NCI-H524 (cell line): ENCODE results near the gene SPRR4.
"Not testable (repeated sequence)": the region's sequence is repeated elsewhere in the genome, so short reads cannot be mapped to it uniquely, and the experiment has no call there.

Experiments
- DNase-seq, 2 experiments: peaks; one replicate each; lab custom pipeline; 2025; lab: John Stamatoyannopoulos, UW

The SPRR4 gene

DNA sequence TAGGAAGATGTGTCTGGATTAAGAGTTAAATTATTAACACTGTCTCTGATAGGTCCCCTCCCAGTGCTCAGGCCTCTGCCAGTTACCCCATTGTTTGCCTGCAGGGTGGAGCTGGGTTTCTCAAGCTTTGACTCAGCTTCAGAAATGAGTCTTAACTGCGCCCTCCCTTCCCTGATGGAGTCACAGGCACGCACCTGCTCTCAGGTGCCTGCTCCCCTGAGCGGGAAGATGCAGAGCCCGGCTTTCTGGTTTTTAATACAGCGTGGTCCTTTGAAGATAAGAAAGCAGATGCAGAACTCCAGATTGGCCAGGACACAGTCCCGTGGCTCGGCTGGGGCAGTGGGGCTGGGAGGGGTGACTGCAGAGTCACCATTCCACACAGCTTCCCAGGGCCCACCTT lies 3.2 kb upstream of the SPRR4 start:
- no peak for DNase-seq

DNA sequence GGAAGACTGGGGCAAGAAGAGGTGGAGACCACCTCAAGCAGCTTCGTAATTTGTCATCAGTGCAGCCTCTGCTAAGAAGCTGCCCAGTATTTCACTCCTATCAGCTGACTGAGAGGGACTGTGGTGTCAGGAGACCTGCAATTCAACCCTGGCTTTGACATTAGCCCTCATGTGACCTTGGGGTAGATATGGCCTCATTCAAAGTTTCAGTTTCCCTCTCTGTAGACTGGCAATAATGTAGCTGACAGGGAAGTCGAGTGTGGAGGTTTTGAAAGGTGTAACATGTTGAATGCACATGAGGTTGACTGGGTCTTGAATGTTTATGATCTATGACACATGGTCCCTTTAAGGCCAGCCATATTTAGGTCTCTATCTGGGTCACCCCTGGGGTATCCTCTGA lies 2.2 kb upstream of the SPRR4 start:
- no peak for DNase-seq

DNA sequence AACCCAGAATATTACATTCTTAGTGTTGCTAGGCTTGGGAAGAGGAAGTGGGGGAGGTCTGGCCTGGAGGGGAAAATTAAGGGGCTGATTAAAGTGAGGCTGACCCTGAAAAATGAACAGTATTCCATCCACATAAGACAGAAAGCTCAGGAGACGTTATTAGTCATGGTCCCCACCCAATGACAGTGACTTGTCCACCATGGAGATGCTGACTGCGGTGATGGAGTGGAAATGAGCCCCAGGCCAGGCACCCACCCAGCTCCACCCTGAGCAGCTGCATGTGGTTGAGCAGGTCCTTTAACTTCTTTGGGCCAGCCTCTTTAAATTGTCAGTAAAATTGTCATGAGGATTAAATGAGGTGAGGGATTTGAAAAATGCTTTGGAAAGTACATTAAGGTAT lies 1.4 kb upstream of the SPRR4 start:
- DNase-seq: no peak

DNA sequence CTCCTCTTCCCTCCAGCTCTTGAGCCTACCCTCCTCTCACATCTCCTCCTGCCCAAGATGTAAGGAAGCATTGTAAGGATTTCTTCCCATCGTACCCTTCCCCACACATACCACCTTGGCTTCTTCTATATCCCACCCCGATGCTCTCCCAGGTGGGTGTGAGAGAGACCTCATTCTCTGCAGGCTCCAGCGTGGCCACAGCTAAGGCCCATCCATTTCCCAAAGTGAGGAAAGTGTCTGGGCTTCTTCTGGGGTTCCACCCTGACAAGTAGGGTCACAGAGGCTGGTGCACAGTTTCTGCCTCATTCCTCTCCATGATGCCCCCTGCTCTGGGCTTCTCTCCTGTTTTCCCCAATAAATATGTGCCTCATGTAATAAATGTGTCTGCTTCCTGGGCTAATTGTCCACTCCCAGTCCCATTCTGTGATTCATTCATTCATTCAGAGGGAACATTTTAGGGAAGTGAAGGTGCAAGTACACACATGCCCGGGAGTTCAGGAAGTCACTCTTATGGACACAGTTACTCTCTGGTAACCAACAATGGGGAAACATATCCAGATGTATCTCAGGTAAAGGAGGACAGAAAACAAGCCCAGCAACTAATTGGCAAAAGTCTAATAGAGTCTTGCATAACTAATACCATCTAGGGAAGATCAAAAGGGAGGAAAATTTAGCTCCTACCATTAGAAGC lies 1.9 kb downstream of the SPRR4 start:
- no peak for DNase-seq

DNA sequence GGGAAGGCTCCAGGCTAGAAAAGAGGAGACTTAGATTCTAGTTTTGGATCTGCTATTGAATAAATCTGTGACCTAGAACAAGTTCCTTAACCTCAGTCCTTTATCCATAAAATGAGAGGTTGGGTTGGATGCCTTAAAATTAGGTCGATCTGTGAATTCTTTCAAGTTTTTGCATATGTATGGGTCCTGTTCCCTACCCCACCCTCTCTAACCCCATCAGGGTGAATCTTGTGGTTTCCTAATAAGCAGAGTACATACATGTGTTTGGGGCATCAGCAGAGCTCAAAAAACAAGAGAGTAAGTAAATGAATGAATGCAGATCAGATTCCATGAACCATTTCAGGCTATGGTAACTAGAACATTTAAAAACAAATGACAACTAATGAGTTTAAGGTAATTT lies 6.2 kb downstream of the SPRR4 start:
- no peak for DNase-seq

DNA sequence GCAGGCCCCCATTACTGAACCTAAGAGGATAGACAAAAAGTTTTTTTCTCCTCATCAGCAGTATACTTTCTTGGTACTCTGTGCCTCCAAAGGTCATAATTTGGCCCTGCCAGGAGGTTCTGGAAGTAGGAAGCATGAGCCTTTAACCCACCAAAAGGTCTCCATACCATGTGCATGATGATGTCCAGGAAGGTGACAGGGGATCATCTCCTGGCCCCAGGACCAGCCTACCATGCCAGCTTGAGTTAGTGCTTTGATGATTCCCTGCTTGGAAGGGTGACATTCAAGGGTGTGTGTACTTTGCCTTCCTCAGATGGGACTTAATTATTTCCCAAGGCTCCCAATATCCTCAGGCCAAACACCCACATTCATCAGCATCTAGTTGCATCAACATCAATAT lies 7.2 kb downstream of the SPRR4 start:
- no peak for DNase-seq

DNA sequence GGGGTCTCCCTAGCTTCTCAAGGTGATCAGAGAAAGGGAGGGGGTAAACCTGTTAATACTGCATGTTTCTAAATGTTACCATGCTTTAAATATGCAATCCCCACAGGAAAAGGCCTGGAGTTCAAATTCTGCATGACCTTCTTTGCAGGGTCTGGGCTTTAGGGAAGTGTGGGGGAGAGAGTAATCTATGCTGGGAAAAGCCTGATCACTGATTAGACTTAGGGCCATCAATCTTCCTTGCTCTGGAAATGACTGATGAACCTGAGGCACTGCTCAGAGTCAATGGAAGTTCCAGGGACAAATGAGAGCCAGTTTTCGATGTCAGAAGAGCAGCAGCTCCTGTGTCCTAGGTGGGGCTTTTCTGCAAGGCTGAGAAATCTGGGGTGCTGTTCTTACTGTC lies 10.2 kb downstream of the SPRR4 start:
- no peak for DNase-seq

- no peak for DNase-seq
These were observed 10.9 kb downstream of the SPRR4 start for GRCh38 chr1:152981146-152981871.

- no peak for DNase-seq
These were observed 11.6 kb downstream of the SPRR4 start for GRCh38 chr1:152982076-152982475.

DNA sequence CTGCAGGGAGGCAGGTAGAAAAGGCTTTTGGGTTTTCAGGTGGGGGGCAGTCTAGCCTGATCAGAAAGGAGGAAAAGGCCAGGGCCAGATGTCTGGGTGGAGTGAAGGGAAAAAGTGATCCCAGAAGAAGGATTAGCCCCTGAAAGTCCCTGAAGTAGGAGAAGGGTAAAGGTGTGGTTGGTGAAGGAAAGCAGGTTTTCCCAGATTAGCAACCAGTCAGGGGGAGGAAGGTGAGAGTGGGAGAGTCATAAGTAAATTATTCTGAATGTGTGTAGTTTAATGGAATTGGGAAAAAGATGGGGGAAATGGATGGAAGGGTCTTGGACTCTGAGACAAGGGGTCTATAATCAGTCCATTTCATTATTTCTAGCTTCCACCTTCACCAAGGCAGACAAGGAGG lies 12.8 kb downstream of the SPRR4 start:
- DNase-seq: no peak

- no peak for DNase-seq
These were observed 13.3 kb downstream of the SPRR4 start, which contains the start of gene SPRR1A for GRCh38 chr1:152983743-152984142. TSS of gene SPRR1A (plus strand) at chr1:152984081. CDS start at chr1:152985231, 1,150 bp downstream.

GRCh38 chr1:152986578-152986977 lies 16.1 kb downstream of the SPRR4 start:
- DNase-seq: no peak

GRCh38 chr1:152993186-152993585 lies 22.7 kb downstream of the SPRR4 start:
- no peak for DNase-seq

DNA sequence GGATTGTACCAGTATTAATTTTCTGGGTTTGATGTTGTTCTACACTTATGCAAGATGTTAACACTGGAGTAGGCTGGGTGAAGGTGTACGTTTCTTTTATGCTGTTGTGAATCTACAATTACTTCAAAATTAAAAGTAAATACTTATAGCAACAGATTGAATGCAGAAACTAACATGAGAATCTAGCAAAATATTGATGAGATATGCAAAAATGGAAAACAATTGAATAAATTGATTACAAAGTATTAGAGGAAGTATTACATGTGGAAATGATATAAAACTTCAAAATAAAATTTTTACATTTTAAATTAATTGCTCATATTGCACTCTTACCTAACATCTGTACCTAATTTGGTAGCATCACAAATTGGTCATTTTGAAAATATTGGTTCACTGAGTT lies 25.4 kb downstream of the SPRR4 start:
- DNase-seq: no peak

DNA sequence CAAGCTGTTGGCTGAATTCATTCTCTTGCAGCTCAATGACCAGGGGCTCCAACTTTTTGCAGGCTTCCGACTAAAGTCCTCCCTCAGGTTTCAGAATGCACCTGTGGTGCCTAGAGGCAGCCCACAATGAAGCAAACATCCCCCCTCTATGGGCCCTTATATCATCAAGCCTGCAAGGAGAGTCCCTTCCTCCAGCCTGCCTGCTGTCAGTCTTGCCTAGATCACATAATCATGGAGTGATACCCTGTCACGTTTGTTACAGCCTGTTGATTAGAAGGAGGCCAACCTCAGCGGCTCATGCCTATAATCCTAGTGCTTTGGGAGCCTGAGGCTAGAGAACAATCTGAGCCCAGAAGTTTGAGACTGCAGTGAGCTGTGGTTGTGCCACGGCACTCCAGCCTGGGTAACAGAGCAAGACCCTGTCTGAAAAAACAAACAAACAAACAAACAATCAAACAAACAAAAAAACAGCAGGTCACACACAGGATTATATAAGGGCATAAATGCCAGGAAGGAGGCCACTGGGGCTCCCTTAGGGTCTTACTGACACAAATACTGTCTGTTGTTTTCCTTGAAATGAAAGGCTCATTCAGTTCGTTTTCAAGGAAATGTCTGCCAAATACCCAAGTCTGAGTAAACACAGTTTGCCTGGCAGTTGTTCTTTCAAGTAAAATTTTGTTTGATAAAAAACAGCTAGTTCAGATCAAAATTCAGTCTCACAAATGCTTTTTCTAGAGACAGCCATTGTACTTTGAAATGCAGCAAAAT lies 26.4 kb downstream of the SPRR4 start:
- no peak for DNase-seq

DNA sequence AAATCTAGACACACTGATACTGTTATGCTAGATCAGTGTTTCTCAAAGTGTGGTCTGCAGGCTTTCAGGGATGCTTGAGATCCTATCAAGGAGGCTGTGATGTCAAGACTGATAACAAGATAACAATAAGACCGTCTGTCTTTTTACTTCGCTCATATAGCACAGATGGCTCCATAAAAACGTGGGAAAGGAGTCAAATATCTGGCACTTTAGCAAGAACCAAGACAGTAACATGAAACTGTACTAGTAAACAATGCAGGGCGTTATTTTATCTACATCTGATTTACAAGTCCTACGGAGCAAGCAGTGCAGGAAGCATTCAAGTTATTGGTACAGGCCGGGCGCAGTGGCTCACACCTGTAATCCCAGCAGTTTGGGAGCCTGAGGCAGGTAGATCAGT lies 27.5 kb downstream of the SPRR4 start:
- DNase-seq: no peak

- no peak for DNase-seq
These were observed 28.0 kb downstream of the SPRR4 start for GRCh38 chr1:152998476-152998875.

DNA sequence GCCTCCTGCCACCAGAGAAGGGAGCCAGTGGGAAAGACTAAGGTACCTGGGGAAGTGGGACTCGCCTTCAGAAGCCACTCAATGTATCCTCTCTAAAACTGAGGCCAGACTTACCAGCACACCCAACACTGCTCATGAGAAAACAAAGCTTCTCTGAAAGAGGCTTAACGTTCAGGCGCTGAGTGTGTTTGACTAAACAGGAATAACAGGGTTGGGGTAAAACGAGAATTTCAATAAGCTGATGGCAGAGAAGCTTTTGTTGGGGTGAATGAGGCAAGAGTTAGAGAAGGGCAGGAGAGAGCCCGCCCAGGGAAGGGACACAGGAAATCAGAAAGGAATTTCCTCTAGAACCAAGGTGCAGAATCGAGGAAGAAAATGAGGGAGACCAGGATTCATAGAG lies 29.4 kb downstream of the SPRR4 start:
- DNase-seq: no peak

DNA sequence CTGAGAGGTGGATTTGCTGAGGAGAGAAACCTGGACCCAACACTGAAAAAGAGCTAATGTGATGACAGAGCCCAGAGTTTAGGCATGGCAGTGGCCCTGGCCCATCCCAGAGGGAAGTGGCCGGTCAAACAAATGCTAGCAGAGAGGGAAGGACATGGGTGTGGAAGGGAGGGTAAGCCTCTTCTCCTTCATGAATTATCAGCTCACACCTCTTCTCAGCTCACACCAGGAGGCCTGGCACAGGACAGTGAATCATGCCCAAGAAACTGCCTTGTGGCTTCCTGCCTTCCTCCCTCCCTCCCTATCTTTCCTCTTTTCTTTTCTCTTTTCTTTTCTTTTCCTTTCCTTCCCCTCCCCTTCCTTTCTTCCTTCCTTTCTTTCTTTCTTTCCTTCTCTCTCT lies 29.8 kb downstream of the SPRR4 start:
- no peak for DNase-seq

DNA sequence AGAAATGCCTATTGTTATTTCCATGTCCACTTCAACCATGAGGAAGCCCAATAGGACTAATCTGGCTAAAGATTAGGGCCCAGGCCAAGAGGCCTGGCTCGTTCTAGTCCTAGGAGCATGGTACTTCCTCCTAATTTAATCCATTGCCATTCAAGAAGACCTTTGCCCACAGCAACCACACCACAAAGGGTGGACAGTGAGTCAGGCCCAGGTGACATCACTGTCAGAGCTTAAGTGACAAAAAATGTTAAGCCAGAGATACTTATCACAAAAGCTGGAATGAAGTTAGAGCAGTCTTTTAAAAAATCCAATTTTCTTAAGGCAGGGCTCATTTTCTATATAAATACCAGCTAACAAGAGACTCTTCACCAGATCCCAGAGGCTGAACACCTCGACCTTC lies 30.9 kb downstream of the SPRR4 start, which contains the start of gene SPRR3:
Gene SPRR3 (plus strand): TSS at position 368 of the 400 bp plus-strand sequence. CDS start 1,272 bp downstream, outside the sequence.
- DNase-seq: no peak

GRCh38 chr1:153011235-153011758 lies 40.8 kb downstream of the SPRR4 start:
- not testable (repeated sequence) for DNase-seq

DNA sequence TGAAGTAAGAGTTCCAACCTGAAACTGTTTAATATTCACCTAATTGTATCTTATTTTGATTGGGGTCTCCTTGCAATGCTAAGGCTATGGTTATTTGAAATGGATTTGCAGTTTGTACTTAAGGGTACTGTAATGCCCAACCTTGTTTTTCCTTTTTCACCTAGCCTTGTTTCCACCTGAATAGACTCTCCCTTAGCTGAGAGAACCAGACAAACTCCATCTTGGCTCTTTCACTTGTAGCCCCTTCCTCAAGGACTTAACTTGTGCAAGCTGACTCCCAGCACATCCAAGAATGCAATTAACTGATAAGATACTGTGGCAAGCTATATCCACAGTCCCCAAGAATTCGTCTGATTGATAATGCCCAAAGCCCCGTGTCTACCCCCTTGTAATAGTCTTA lies 51.4 kb downstream of the SPRR4 start:
- DNase-seq: not testable (repeated sequence)
